SKM-1 (cell line): ENCODE data around the gene APBA1.

Source experiments
- DNase-seq: peaks from one replicate; lab custom pipeline; 2025; ENCODE audit not compliant: unreplicated experiment; lab: John Stamatoyannopoulos, UW

The APBA1 gene

GRCh38 chr9:69671879-69672595, at the start of gene APBA1:
Gene APBA1, minus strand, starts transcription at chr9:69672371.
- no peak for DNase-seq

- no peak for DNase-seq
Observed at GRCh38 chr9:69719983-69720382, 47.8 kb upstream of the APBA1 start.

- DNase-seq: no peak
Observed at GRCh38 chr9:69719367-69719766, 47.2 kb upstream of the APBA1 start.

DNA sequence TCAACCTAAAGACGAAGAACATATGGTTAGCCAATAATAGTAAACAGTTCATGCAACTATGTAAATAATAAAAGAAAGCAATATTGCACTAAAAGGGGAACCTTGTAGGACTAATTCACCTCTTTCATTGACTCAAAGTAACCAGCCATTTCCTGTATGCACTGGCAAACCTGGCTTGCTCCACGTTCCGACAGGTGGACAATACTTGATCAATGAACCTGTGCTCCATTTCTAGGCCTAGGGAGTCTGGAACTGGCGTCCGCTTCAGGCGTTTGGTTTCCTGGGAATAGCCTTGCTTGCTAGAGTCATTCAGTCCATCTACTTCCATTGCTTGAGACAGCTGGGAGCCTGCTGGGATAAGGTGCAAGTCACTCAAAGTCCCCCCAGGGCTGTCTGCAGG, 46.0 kb upstream of the APBA1 start:
- no peak for DNase-seq

DNA sequence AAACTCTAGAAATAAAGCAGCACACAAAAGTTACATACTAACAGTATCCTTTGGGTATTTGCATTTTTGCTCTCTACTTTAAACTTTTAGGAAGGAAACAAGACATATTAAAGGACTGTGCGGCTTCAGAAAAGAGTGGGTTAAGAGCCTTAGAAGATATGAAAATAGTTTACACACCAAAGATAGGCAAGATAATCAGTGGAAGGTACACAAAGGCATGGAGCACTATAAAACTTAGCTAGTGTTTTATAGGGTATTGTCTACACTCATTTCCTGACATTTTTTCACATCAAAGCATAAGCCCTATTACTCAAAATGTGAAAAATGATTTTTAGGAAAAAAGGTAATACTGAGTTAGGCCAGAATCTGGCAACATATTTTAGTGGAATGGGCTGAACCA, 43.7 kb upstream of the APBA1 start:
- DNase-seq: no peak

DNA sequence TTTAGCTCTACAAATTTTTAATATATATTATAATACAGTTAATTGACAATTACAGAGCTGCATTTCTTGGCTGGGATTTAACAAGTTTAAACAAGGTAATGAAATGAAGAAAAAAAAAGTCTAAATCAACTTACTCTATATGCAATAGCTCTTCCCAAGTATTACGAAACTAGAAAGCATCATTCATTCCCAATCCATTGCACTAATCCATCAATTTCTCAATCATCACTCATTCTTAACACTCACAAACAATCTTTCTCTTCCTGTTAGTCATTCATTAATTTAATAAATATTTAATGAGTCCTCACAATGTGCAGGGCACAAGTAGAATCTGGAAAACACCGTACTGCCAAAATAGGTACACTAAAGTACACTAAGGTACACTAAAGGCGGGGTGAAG, 42.9 kb upstream of the APBA1 start:
- no peak for DNase-seq

- no peak for DNase-seq
Observed at GRCh38 chr9:69697475-69697874, 25.3 kb upstream of the APBA1 start.

DNA sequence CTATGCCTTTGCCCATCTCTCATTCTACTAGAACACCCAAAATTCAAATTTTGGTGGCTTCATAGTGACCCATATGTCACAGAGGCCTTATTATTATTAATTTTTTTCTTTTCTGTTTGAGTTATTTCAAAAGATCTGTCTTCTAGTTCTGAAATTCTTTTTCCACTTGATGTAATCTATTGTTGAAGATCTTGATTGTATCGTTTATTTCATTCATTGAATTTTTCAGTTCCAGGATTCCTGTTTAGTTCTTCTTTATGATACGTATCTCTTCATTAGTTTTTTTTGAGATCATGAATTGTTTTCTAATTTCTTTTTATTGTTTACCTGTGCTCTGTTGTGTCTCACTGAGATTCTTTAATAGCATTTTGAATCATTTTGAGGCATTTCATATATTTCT, 24.6 kb upstream of the APBA1 start:
- DNase-seq: no peak

GRCh38 chr9:69689991-69690538, 17.9 kb upstream of the APBA1 start:
- DNase-seq: no peak

GRCh38 chr9:69683927-69684326, 11.8 kb upstream of the APBA1 start:
- DNase-seq: no peak

GRCh38 chr9:69678843-69679538, 6.8 kb upstream of the APBA1 start:
- DNase-seq: no peak

DNA sequence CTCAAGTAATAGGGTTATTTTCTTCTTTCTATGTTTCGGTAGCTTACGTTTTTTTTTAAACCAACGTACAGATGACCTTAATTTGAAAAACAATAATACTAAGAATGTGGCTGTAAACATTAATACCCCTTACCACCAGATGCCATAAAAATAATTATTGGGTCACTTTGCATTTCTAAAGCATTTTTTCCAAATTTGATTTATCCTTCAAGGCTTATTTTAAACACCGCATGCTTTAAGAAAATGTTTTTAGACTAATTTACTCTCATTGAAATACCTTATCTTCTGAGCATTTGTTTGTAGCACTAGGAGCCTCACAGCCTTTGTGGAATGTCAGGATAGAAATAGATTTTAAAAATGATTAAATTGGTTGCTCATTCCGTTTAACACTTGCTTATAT, 5.8 kb upstream of the APBA1 start:
- no peak for DNase-seq

DNA sequence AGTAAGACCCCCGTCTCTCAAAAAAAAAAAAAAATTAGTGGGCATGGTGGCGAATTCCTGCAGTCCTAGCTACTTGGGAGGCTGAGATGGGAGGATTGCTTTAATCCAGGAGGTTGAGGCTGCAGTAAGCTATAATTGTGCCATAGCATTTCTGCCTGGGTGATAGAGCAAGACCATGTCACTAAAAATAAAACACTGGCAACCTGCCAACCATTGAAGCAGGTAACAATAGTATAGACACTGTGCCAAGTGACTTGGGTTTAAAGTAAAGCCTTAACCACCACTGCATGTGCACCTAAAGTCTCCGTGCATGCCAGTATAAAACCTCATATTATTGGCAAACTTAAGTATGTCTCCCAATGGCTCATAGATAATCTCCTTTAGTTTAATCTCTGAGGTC, 3.4 kb upstream of the APBA1 start:
- no peak for DNase-seq

DNA sequence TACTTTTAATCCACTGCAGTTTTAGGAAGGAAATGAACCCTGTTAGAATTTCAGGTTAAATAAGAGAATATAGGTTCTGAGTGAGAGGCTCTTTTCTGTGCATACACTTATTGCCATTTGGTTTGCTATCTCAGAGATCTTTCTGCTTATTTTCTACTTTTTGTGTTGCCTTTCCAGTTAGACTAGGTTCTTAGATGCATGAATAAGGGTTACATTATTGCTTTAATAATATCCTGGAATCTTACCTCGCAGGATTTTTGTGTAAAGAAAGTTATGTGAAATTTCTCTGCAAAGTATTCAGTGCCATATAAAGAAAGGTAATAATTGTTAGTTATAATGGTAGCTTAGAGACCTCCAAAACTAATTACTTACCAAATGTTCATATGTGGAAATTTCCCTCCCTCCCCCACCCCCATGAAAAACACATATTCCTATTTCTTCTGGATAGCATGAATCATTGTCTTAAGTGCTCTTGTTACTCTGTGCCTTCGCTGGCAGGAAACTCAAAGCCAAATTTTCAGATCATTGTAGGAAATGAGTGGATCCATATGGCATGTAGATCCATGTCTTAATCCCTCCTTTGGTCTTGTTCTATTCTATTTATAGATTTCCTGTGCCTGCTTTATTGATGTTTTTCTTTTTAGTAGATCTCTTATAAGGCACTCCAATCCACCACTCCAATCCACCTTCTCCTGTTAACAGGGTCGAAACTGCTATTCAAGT, 2.7 kb upstream of the APBA1 start:
- DNase-seq: no peak

- DNase-seq: no peak
Observed at GRCh38 chr9:69674112-69674685, 2.0 kb upstream of the APBA1 start.

DNA sequence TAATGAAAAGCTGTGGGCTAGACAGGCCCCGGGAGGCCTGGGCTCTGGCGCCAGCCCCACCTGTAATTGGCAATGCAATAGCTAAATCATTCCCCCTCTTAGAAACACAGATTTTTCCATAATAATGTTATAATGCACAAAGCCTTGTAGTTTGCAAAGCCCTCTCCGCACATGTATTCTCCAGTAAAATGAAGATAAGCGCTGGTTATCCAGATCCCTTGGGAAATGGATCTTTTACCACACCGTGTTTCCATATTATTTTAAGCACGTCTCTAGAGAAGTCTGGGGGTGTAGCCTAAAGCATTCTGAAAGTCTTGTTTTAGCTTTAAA, 1.1 kb upstream of the APBA1 start:
- no peak for DNase-seq

GRCh38 chr9:69672596-69673310, 582 bp upstream of the APBA1 start:
- no peak for DNase-seq

DNA sequence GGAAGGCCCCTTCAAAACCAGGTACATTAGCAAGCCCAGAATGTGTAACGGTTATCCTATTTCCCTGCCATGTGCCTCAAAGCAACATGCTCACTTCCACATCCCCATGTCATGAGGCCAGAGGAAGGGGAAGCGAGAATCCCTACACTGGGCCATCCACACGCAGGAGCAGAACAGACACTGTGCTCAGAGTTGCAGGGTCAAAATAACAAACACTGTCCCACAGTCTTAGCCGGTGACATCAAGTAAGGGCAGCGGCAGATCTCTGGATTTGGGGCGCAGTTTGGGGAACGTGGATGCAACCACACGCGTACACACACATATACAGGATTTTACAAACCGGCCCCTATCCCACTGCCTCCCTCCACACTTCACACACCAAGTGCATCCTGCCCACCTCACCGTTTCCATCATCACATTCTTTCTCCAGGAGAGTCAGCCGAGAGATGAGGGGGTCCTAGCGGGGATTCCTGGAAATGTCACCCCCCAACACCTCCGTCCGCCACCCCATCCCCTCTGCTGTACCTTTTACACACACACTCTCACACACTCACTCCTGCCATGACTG, 776 bp downstream of the APBA1 start:
- no peak for DNase-seq

DNA sequence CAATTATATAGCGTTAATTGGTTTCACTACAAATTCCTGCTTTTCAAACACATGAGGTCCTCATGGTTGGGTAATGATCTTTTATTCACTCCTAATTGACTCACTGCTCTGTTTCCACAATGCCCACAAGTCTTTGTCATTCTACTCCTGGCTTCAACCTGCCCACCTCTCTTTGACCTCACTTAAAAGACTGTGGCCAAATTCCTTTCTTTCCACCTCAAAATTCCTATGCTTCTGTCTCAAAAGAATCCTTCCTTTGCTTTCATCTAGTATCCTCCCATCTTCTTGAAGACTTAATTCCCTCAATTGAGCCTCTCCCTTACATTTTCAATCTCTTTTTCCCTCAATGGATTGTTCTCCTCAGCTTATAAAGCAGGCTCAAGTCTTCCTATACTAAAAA, 4.9 kb downstream of the APBA1 start:
- DNase-seq: no peak

DNA sequence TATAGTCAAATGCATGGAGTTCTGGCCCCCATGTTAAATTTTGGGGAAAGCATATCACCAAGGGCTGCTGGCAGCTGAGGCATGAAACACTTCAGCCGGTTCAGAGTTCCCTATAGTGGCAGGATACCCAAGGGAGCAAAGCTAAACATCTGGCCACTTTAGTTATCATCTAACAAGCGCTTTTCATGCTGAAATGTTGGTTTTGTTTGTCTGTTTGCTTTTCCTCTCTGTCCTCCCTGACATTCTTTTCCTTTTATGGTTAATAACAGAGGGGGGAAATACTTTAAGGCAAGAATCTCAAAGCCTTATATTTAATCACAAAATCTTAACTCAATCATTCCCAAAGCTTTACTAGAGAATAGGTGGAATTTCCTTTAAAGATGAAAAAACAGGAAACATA, 11.9 kb downstream of the APBA1 start:
- no peak for DNase-seq
